Kidney epithelial cell (primary cell): ENCODE measurements around the gene SCAI. TPM values are rescaled to one million over a fixed set of nuclear protein-coding genes. Genes with fewer than 3 reads are reported as not detected.
"Not testable (repeated sequence)": the region's sequence is repeated elsewhere in the genome, so short reads cannot be mapped to it uniquely, and the experiment has no call there.

ENCODE experiments used
- DNase-seq: peaks from one replicate; pipeline ENCODE4 v3.0.0-alpha.2; 2010; ENCODE audit warnings: low read depth
- H3K27me3 ChIP-seq: 2 replicates; pipeline ENCODE4 v1.6.0; 2011; ENCODE audit warnings: low read length; ENCODE audit not compliant: control insufficient read depth, insufficient read depth
- H3K36me3 ChIP-seq: 2 replicates; pipeline ENCODE4 v1.5.1; 2011; ENCODE audit warnings: low read length; ENCODE audit not compliant: control insufficient read depth, insufficient read depth
- H3K4me3 ChIP-seq: 2 replicates; pipeline ENCODE4 v1.5.1; 2011; ENCODE audit warnings: low read depth, mild to moderate bottlenecking, control low read depth, low read length
- total RNA-seq: library from RNA; depleted of rRNA; stranded (reverse); fragments of >200 nt; gene quantifications from 2 replicates; pipeline ENCODE4 v1.2.3, GENCODE V29; 2015
- TF ChIP-seq, protein P1 (sequence below): IDR thresholded peaks from 2 replicates; pipeline ENCODE4 v1.5.1; 2011; ENCODE audit warnings: mild to moderate bottlenecking, moderate library complexity, low read length, control low read depth, inconsistent platforms; ENCODE audit not compliant: insufficient read depth, poor library complexity, severe bottlenecking

SCAI gene
- total RNA-seq, 1 donor from 2014 or later, result 2.3 TPM

DNA sequence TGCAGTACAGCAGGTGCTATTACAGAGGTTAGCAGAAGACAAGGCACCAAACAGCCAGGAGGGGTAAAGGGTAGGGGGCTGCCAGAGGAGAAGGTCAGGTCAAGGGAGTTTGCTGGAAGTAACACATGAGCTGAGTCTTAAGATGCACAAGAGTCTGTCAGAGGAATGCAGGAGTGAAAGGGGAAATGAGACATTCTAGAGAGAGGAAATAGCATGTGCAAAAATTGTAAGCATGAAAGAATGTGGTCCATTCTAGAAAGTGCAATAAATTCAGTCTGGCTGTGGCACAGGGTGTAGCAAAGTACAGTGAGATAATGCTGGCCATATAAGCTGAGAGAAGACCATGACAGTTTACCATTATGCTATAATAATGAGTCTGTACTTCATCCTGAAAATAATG, 209.0 kb downstream of the SCAI start:
- TF ChIP-seq, protein P1, sequence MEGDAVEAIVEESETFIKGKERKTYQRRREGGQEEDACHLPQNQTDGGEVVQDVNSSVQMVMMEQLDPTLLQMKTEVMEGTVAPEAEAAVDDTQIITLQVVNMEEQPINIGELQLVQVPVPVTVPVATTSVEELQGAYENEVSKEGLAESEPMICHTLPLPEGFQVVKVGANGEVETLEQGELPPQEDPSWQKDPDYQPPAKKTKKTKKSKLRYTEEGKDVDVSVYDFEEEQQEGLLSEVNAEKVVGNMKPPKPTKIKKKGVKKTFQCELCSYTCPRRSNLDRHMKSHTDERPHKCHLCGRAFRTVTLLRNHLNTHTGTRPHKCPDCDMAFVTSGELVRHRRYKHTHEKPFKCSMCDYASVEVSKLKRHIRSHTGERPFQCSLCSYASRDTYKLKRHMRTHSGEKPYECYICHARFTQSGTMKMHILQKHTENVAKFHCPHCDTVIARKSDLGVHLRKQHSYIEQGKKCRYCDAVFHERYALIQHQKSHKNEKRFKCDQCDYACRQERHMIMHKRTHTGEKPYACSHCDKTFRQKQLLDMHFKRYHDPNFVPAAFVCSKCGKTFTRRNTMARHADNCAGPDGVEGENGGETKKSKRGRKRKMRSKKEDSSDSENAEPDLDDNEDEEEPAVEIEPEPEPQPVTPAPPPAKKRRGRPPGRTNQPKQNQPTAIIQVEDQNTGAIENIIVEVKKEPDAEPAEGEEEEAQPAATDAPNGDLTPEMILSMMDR, result no peak
- H3K36me3 ChIP-seq, result no peaks in the 10 kb centered on the region
- H3K27me3 ChIP-seq, result no peaks in the 10 kb centered on the region
- no peak overlapping the region for H3K4me3 ChIP-seq
- DNase-seq, result no peak

DNA sequence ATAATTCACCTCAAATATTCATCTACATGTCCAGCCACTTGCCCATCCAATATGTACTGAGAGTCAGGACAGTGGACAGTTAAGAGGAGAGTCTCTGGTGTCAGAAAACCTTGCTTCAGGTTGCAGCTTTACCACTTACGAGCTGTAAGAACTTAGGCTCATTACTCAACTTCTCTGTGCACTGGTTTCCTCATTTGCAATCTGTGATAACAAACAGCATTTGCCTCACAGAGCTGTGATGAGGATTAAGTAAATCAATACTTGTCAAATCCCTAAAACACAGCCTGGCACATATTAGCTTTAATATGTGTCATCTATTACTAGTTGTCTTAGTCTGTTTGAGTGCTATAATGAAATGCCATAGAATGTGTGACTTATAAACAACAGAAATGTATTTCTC, 211.0 kb downstream of the SCAI start:
- no peaks in the 10 kb centered on the region for H3K36me3 ChIP-seq
- TF ChIP-seq, protein P1, result no peak
- no peak overlapping the region for H3K4me3 ChIP-seq
- no peaks in the 10 kb centered on the region for H3K27me3 ChIP-seq
- no peak for DNase-seq

DNA sequence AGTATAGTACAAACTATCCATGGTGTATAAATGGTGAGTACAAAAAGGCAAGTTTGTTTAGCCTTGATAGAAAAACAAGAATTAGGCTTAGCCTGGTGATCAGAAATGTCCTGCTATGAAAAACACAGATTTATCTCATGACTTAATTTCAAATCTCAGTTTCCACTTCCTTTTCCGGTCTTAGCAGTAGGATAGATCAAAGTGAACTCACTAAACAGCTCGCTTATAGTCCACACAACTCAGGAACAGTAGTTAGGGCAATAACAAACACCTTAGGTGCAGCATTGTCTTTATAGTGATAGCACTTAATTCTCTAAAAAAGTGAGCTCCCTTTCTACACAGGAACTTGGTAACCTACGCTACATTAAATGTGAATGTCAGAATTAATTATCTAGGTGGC, 213.9 kb downstream of the SCAI start:
- DNase-seq, result no peak
- no peak overlapping the region for H3K4me3 ChIP-seq
- H3K36me3 ChIP-seq, result no peaks in the 10 kb centered on the region
- TF ChIP-seq, protein P1, result no peak
- no peaks in the 10 kb centered on the region for H3K27me3 ChIP-seq

DNA sequence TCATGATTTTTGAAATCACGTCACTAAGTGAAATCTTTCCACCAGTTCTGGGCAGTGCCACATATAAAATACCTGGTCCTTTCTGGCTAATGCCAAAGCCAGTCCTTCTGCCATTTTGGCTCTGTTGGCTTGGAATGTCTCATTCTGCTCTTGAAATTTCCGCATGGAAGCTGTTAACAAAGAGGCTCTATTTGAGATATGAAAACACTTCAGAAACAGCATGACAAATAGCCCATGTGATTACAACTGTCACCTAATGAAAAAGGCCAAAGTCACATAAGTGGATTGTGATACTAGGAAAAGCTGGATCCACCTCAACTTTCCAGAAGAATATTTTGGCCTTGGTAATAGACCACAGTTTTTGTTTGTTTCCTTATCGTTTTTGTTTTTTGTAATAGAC, 215.2 kb downstream of the SCAI start:
- DNase-seq, result no peak
- Histone ChIP-seq H3K4me3 (no peak overlapping the region), H3K27me3 (no peaks in the 10 kb centered on the region), H3K36me3 (no peaks in the 10 kb centered on the region)
- TF ChIP-seq, protein P1, result no peak

DNA sequence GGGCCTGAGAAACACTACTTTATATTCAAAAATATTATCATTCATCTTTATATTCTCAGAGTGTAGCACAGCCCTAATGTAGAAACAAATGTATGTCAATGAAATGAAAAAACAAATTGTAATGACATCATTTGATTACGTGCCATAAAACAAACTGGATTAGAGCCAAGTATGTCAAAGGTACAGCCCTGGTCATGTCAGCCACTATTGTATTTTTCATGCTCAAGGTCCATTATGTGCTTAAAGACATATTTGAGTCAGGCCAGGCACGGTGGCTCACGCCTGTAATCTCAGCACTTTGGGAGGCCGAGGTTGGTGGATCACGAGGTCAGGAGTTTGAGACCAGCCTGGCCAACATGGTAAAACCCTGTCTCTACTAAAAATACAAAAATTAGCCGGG, 222.9 kb downstream of the SCAI start:
- H3K27me3 ChIP-seq, DNase-seq, H3K36me3 ChIP-seq, H3K4me3 ChIP-seq: not testable (repeated sequence)

DNA sequence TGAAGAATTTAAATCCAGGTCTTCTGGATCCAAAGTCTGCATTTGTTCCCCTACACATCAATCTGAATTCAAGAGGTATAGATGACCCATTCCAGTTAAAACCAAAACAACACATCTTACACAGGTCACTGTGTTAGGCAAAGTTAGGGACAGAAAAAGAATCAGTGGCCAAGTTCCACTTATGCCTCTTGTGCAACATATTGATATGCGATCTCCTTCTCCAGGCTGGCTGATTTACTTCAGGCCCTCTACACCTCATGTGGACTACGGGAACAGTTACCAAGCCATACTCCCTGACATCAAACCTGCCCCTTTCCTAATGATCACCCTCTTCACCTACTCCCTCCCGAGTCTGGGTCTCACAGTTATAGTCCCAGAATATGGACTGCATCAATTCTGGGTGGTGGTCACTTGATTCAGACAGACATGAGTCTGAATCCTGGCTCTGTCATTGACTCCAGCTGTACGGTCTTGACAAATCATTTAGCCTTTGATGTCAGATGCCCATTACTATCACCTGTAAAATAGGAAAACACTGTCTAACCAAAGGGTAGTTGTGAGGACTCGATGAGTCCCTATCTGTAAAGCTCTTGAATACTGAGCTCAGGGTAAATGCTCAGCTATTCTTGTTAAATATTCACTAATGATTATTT, 228.4 kb downstream of the SCAI start:
- Histone ChIP-seq H3K36me3 (no peaks in the 10 kb centered on the region), H3K4me3 (no peak overlapping the region), H3K27me3 (no peaks in the 10 kb centered on the region)
- no peak for DNase-seq
- TF ChIP-seq, protein P1, result no peak
